Measurements from ENCODE around the gene HABP2. TPM values are rescaled to one million over a fixed set of nuclear protein-coding genes. Genes with fewer than 3 reads are reported as not detected.

HABP2 gene
- total RNA-seq, 1 experiment from 2014 or later, result not detected

DNA sequence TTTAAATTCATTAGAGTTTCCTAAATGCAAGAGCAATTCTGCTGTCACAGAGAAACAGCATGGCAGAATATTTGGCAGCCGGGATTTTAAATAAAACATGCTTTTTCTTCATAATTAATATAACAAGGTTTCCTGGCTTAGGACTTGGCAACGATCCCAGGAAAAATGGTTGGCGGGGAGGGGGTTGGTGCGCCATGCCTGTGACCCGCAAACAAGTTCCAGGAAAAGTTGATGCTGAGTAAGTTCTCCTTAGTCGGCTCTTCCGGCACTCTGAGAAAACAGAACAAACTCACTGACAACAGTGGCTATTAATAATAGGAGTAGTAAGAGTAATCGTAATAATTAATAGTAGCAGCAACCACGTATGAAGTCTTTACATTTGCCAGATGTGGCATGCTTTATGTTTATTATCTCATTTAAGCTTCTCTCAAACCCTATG, 4.6 kb downstream of the HABP2 start:
- Histone ChIP-seq H3K9me2 (replicated peaks; ENCODE audit: low read length) (no peaks in the 10 kb centered on the region), H3K4me2 (ENCODE audit: low read length) (no peak overlapping the region), H3K4me1 (ENCODE audit: insufficient read depth, low read length) (no peaks in the 10 kb centered on the region; the same call in 1 of the 2 replicates), H3K4me3 (ENCODE audit: low read length) (no peak overlapping the region), H3K27me3 (ENCODE audit: low read length) (no peaks in the 10 kb centered on the region), H3K27ac (ENCODE audit: low read length) (no peak overlapping the region), H3K9ac (ENCODE audit: low read length) (no peak overlapping the region), H3K9me3 (ENCODE audit: low read length) (no peaks in the 10 kb centered on the region), H3K79me2 (ENCODE audit: low read length) (no peaks in the 10 kb centered on the region), H3K36me3 (ENCODE audit: low read depth, low read length) (no peaks in the 10 kb centered on the region), H3F3A (ENCODE audit: low read length, unreplicated experiment) (no peaks in the 10 kb centered on the region), H4K20me1 (ENCODE audit: low read length) (no peaks in the 10 kb centered on the region), H2AFZ (ENCODE audit: low read length) (no peak overlapping the region)
- POLR2A ChIA-PET (ENCODE audit: unreplicated experiment), result no interaction called here
- no TSS peak for BruUV-seq (replicated peaks)
- no peak for ATAC-seq
- intact Hi-C loops (cut with micrococcal nuclease), result no loop called here
- no peak for DNase-seq
- TF ChIP-seq EZH2 (IDR thresholded peaks at IDR 0.05; ENCODE audit: low read length, unreplicated experiment) (no peak), EZH2phosphoT487 (IDR thresholded peaks at IDR 0.05; ENCODE audit: borderline replicate concordance, low read length) (no peak)
- TF ChIP-seq, protein P1, sequence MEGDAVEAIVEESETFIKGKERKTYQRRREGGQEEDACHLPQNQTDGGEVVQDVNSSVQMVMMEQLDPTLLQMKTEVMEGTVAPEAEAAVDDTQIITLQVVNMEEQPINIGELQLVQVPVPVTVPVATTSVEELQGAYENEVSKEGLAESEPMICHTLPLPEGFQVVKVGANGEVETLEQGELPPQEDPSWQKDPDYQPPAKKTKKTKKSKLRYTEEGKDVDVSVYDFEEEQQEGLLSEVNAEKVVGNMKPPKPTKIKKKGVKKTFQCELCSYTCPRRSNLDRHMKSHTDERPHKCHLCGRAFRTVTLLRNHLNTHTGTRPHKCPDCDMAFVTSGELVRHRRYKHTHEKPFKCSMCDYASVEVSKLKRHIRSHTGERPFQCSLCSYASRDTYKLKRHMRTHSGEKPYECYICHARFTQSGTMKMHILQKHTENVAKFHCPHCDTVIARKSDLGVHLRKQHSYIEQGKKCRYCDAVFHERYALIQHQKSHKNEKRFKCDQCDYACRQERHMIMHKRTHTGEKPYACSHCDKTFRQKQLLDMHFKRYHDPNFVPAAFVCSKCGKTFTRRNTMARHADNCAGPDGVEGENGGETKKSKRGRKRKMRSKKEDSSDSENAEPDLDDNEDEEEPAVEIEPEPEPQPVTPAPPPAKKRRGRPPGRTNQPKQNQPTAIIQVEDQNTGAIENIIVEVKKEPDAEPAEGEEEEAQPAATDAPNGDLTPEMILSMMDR (conservative IDR thresholded peaks at IDR 0.05; ENCODE audit: low read depth, low read length), result no peak
- CTCF ChIA-PET, result no interaction called here

GRCh38 chr10:113557903-113558321, 5.1 kb downstream of the HABP2 start:
- Histone ChIP-seq H3K27me3 (ENCODE audit: low read length) (no peaks in the 10 kb centered on the region), H3K36me3 (ENCODE audit: low read depth, low read length) (no peaks in the 10 kb centered on the region), H3K4me1 (ENCODE audit: insufficient read depth, low read length) (0 out of 2 replicates have a peak, but pooled peaks cover under 1% of the 10 kb centered on the region), H3K9me3 (ENCODE audit: low read length) (no peaks in the 10 kb centered on the region), H2AFZ (ENCODE audit: low read length) (no peak overlapping the region), H3K9ac (ENCODE audit: low read length) (no peak overlapping the region), H3K27ac (ENCODE audit: low read length) (no peak overlapping the region), H4K20me1 (ENCODE audit: low read length) (no peaks in the 10 kb centered on the region), H3K79me2 (ENCODE audit: low read length) (no peaks in the 10 kb centered on the region), H3K4me2 (ENCODE audit: low read length) (no peak overlapping the region), H3F3A (ENCODE audit: low read length, unreplicated experiment) (no peaks in the 10 kb centered on the region), H3K4me3 (ENCODE audit: low read length) (no peak overlapping the region), H3K9me2 (replicated peaks; ENCODE audit: low read length) (no peaks in the 10 kb centered on the region)
- DNase-seq (no peak), ATAC-seq (no peak)
- POLR2A ChIA-PET (ENCODE audit: unreplicated experiment), result no interaction called here
- intact Hi-C loops (cut with micrococcal nuclease), result no loop called here
- CTCF ChIA-PET, result no interaction called here
- no TSS peak for BruUV-seq (replicated peaks)
- TF ChIP-seq, protein P1 (conservative IDR thresholded peaks at IDR 0.05; ENCODE audit: low read depth, low read length), result no peak
- TF ChIP-seq EZH2 (IDR thresholded peaks at IDR 0.05; ENCODE audit: low read length, unreplicated experiment) (no peak), EZH2phosphoT487 (IDR thresholded peaks at IDR 0.05; ENCODE audit: borderline replicate concordance, low read length) (no peak)

GRCh38 chr10:113560071-113560470, 7.2 kb downstream of the HABP2 start:
- H3K9me2 ChIP-seq (replicated peaks; ENCODE audit: low read length), result no peaks in the 10 kb centered on the region
- no TSS peak for BruUV-seq (replicated peaks)
- DNase-seq (no peak), ATAC-seq (no peak)
- H3K79me2 ChIP-seq (ENCODE audit: low read length), result no peaks in the 10 kb centered on the region
- no peak overlapping the region for H3K9ac ChIP-seq (ENCODE audit: low read length)
- H3K4me3 ChIP-seq (ENCODE audit: low read length), result no peak overlapping the region
- H3K9me3 ChIP-seq (ENCODE audit: low read length), result no peaks in the 10 kb centered on the region
- H3F3A ChIP-seq (ENCODE audit: low read length, unreplicated experiment), result no peaks in the 10 kb centered on the region
- intact Hi-C loops (cut with micrococcal nuclease), result no loop called here
- CTCF ChIA-PET, result no interaction called here
- H2AFZ ChIP-seq (ENCODE audit: low read length), result no peak overlapping the region
- H3K27ac ChIP-seq (ENCODE audit: low read length), result no peak overlapping the region
- H3K27me3 ChIP-seq (ENCODE audit: low read length), result no peaks in the 10 kb centered on the region
- POLR2A ChIA-PET (ENCODE audit: unreplicated experiment), result no interaction called here
- H3K4me1 ChIP-seq (ENCODE audit: insufficient read depth, low read length), result peaks cover 3% of the 10 kb centered on the region; the same call in 1 of the 2 replicates
- H4K20me1 ChIP-seq (ENCODE audit: low read length), result no peaks in the 10 kb centered on the region
- no peaks in the 10 kb centered on the region for H3K36me3 ChIP-seq (ENCODE audit: low read depth, low read length)
- TF ChIP-seq EZH2 (IDR thresholded peaks at IDR 0.05; ENCODE audit: low read length, unreplicated experiment) (no peak), EZH2phosphoT487 (IDR thresholded peaks at IDR 0.05; ENCODE audit: borderline replicate concordance, low read length) (no peak)
- TF ChIP-seq, protein P1 (conservative IDR thresholded peaks at IDR 0.05; ENCODE audit: low read depth, low read length), result no peak
- H3K4me2 ChIP-seq (ENCODE audit: low read length), result no peak overlapping the region

All from PC-3 (cell line).